HG02973 (cell line): Measurements from ENCODE around the gene PRPF8.
"Not testable (repeated sequence)": the region's sequence is repeated elsewhere in the genome, so short reads cannot be mapped to it uniquely, and the experiment has no call there.

ENCODE experiments used
- ATAC-seq: cut with Tn5 transposase; IDR thresholded peaks from one replicate; pipeline ENCODE4 v1.9.1; 2021; ENCODE audit warnings: moderate library complexity; ENCODE audit not compliant: unreplicated experiment

PRPF8 gene

DNA sequence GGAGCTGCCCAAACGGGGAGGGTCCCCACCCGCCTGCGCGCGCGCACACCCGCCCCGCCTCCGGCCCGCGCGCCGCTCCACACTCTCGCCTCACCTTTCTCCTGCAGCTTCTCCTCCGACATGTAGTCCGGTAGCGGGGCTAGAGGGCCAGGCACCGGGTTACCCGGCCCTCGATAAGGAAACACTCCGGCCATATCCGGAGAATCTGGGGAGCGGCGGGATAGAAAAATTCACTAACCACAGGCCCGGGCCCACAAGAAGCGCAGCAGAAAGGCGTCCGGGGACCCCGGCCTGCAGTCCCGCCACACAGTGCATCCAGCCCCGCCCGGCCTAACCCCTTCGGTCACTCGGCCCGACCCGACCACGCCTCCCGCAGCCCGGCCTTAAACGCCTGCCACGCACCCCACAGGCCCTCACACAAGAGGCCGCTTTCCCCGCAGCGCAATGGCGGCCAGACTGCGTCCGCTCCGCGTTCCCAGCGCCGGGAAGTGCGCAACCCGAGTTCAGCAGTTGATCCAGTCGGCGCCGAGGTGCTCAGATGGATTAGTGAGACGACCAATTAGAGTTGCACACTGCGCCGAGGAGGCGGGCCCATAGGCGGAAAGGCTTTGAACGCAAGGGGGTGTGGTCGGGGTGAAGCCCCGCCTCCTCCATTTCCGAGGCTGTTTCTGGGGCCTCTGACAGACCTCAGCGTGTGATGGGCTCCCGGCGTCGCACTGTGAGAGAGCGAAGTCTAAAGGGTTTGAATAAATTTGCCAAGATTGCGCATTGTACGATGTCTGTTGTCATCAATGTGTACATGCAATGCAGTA lies at the start of gene PRPF8:
TSS of gene PRPF8 (minus strand) at position 490 of the 812 bp plus-strand sequence. CDS start at position 194, 296 bp downstream.
- ATAC-seq, result peak; percentile 94

DNA sequence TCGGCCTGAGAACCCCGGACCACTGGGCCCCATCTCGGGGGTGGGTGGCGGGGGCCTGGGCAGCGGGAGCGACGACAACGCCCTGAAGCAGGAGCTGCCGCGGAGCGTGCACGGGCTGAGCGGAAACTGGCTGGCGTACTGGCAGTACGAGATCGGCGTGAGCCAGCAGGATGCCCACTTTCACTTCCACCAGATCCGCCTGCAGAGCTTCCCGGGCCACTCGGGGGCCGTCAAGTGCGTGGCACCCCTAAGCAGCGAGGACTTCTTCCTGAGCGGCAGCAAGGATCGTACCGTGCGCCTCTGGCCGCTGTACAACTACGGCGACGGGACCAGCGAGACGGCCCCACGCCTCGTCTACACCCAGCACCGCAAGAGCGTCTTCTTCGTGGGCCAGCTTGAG lies 49.1 kb upstream of the PRPF8 start:
- ATAC-seq, result no peak

DNA sequence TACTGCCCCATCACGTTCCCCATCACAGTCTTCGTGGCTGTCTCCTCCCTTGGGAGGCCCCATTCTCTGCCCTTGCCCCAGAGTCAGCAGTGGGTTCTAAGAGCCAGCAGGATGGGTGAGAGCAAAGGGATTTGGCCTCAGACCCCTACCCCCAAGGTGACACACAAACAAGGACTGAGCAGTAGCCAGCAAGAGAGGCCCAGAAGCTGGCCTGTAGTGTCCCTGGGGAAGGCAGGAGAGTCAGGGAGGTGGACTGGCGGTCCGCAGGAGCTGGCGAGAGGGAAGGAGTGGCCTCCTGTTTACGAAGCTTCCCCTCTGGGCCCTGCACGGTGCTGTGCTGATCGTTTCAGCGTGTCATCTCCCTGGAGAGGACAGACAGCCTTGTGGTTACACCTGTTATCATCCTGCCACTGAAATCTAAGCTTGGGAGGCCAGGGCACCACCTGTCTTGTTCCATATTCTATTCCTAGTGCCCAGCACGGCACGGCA lies 48.2 kb upstream of the PRPF8 start:
- no peak for ATAC-seq

DNA sequence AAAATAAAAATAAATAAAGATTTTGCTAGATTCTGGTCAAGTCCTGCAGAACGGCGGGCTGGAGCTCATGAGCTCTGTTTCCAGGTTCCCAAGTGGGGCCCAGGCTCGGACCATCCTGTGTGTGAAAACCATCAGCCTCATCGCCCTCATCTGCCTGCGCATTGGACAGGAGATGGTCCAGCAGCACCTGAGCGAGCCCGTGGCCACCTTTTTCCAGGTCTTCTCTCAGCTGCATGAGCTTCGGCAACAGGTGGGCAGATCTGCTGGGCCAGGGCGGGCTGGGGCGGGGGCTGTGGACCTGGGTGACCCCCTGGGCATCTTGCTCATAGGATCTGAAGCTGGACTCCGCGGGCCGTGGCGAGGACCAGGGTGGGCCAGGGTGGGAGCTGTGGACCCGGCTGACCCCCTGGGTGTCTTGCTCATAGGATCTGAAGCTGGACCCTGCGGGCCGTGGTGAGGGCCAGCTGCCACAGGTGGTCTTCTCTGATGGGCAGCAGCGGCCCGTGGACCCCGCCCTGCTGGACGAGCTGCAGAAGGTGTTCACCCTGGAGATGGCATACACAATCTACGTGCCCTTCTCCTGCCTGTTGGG lies 47.7 kb upstream of the PRPF8 start:
- ATAC-seq, result no peak

GRCh38 chr17:1731194-1731506 lies 46.5 kb upstream of the PRPF8 start:
- no peak for ATAC-seq

- ATAC-seq, result no peak
Measured at GRCh38 chr17:1730326-1731193, 45.9 kb upstream of the PRPF8 start.

DNA sequence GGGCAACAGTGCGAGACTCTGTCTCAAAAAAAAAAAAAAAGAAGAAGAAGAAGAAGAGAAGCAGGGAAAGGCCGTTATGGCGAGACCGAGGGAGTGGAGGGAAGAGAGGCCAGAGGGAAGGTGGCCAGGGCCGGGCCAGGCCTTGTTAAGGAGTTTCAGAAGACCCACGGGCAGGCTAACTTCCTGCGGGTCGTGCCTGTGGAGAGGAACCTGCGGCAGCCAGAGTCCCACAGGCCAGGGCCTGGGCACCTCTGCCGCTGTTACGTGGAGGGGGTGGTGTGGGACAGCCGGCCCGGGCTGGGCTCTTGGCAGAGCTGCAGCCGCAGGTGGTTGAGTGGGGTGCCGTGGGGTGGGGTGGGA lies 45.3 kb upstream of the PRPF8 start:
- no peak for ATAC-seq

GRCh38 chr17:1727876-1728630 lies 43.4 kb upstream of the PRPF8 start:
- no peak for ATAC-seq

DNA sequence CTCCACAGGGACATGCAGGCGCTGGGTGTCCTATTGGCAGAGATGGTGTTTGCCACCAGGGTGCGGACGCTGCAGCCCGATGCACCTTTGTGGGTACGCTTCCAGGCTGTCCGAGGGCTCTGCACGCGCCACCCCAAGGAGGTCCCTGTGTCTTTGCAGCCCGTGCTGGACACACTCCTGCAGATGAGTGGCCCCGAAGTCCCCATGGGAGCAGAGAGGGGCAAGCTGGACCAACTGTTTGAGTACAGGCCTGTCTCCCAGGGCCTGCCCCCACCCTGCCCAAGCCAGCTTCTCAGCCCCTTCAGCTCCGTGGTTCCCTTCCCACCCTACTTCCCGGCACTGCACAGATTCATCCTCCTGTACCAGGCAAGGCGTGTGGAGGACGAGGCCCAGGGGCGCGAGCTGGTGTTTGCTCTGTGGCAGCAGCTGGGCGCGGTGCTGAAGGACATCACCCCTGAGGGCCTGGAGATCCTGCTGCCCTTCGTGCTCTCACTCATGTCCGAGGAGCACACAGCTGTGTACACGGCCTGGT lies 42.7 kb upstream of the PRPF8 start:
- no peak for ATAC-seq

DNA sequence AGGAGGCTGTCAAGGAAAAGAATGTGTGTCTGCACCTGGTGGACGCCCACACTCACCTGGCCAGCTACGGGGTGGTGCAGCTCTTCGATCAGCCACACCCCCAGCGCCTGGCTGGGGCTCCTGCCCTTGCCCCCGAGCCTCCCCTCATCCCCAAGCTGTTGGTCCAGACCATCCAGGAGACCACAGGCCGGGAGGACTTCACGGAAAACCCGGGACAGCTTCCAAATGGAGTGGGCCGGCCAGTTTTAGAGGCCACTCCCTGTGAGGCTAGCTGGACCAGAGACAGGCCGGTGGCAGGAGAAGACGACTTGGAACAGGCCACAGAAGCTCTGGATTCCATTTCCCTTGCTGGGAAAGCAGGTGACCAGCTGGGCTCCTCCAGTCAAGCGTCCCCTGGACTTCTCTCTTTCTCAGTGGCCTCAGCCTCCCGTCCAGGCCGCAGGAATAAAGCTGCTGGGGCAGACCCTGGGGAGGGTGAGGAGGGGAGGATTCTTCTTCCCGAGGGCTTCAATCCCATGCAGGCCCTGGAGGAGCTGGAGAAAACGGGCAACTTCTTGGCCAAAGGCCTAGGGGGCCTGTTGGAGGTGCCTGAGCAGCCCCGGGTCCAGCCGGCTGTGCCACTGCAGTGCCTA lies 42.1 kb upstream of the PRPF8 start:
- ATAC-seq, result no peak

GRCh38 chr17:1725642-1726511 lies 41.2 kb upstream of the PRPF8 start:
- ATAC-seq, result no peak

DNA sequence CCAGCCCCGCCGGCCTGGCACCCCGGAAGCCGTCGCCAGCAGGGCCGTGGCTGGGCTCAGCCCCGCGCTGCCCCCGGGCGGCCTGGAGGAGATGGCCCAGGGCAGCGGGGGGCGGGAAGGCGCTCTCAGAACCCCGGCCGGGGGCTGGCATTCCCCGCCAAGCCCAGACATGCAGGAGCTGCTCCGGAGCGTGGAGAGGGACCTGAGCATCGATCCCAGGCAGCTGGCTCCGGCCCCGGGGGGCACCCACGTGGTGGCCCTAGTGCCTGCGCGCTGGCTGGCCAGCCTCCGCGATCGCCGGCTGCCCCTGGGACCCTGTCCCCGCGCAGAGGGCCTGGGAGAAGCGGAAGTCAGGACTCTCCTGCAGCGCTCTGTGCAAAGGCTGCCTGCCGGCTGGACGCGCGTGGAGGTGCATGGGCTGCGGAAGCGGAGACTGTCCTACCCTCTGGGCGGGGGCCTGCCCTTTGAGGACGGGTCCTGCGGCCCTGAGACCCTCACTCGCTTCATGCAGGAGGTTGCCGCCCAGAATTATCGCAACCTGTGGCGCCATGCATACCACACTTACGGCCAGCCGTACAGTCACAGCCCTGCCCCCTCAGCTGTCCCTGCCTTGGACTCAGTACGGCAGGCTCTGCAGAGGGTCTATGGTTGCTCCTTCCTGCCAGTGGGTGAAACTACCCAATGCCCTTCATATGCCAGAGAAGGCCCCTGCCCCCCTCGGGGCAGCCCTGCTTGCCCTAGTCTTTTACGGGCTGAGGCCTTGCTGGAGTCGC lies 40.4 kb upstream of the PRPF8 start:
- ATAC-seq, result peak; percentile 17

GRCh38 chr17:1724351-1724868 lies 39.7 kb upstream of the PRPF8 start, which contains the start of gene WDR81:
WDR81 (plus strand) TSS chr17:1724704; CDS start chr17:1724960, 256 bp downstream.
- ATAC-seq, result peak; percentile 47

- ATAC-seq, result not testable (repeated sequence)
Measured at GRCh38 chr17:1722022-1722421, 37.4 kb upstream of the PRPF8 start.

DNA sequence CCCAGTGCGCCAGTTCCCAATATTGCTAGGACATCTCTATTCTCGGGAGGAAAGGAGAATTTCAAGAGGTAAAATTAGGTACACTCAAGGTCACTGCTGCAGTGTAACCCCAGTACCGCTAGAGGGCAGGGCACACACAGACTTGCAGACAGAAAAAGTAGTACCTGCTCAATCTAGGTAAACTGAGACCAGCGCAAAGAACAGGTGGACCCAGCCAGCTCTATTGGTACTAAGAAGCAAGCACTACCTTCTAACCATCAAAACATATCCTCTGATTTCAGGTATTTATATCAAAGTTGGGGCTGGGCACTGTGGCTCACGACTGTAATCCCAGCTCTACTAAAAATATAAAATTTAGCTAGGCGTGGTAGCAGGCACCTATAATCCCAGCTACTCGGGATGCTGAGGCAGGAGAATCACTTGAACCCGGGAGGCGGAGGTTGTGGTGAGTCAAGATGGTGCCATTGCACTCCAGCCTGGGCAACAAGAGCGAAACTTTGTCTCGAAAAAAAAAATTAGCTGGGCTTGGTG lies 36.3 kb upstream of the PRPF8 start:
- ATAC-seq, result no peak

DNA sequence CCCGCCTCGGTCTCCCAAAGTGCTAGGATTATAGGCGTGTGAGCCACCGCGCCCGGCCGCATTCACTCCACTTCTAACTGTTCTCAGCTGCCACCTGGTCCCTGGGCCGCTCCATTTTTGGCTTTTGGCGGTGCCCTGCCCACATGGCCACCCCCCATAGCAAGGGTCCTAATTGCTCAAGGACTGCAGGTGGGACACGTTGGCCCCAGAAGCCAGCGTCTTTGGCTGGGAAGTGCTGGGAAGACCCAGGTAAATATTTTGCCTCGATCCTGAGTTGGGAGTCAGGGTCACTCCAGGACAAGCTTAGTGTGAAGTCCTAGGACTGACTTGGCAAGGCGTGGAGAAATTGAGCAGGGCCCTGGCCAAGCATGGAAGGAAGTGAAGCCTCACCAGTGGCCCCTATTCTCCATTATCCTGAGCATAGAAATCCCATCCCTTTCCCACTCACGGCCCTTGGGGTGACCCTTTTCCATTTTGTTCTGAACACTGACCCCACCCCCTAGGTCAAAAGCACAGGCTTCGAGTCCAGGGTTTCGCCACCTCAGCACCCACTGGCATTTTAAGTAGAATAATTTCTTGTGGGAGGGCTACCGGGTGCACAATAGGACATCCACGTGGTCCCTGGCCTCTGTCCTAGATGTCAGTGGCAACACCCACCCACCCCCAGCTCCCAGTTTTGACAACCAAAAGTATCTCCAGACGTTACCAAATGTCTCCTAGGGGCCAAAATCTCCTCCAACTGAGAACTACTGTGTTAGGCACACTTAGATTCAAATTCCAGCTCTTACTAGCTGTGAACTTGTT lies 33.9 kb upstream of the PRPF8 start:
- ATAC-seq, result no peak
